ENCODE data around the gene OLFM2.

GRCh38 chr19:9861503-9861902 lies 74.8 kb downstream of the OLFM2 start:
- TF ChIP-seq MAFK (IDR thresholded peaks at IDR 0.05; ENCODE audit: low read depth, low read length): no peak
- no peak for TF ChIP-seq POLR2A (IDR thresholded peaks at IDR 0.05; ENCODE audit: low read depth, low read length)
- TF ChIP-seq CTCF (conservative IDR thresholded peaks at IDR 0.05; ENCODE audit: low read depth, low read length): no peak
- TF ChIP-seq SMC3 (IDR thresholded peaks at IDR 0.05; ENCODE audit: low read depth, low read length): no peak
- no peak for TF ChIP-seq USF2 (IDR thresholded peaks at IDR 0.05; ENCODE audit: low read depth, low read length)
- no peak for TF ChIP-seq CEBPB (IDR thresholded peaks at IDR 0.05; ENCODE audit: low read depth, low read length)
- no peak for TF ChIP-seq RFX5 (IDR thresholded peaks at IDR 0.05; ENCODE audit: low read depth, low read length)
- TF ChIP-seq MXI1 (IDR thresholded peaks at IDR 0.05; ENCODE audit: borderline replicate concordance, low read depth, low read length): no peak
- no peak for TF ChIP-seq BHLHE40 (IDR thresholded peaks at IDR 0.05; ENCODE audit: low read depth, low read length)
- no peak for TF ChIP-seq ELK1 (IDR thresholded peaks at IDR 0.05; ENCODE audit: borderline replicate concordance, low read depth, low read length)
- TF ChIP-seq RCOR1 (IDR thresholded peaks at IDR 0.05; ENCODE audit: insufficient replicate concordance, low read length): no peak
